Peyer's patch (tissue), 4 donors: ENCODE data around the gene CHML. TPM values are rescaled to one million over a fixed set of nuclear protein-coding genes. Genes with fewer than 3 reads are reported as not detected.

Source experiments
- DNase-seq, 3 donors: peaks; one replicate each; pipeline ENCODE4 v3.0.0-alpha.2; 2017 to 2019
- H3K27ac ChIP-seq, 4 donors: fragments of 200-600 bp; sonication (generic); one replicate each; pipeline ENCODE4 v1.5.1; 2016 to 2019
- H3K27me3 ChIP-seq, 2 donors: fragments of 200-600 bp; sonication (generic); one replicate each; pipeline ENCODE4 v1.5.1; 2019
- H3K36me3 ChIP-seq, 3 donors: fragments of 200-600 bp; sonication (generic); one replicate each; pipeline ENCODE4 v1.5.1; 2016 to 2019
- H3K4me1 ChIP-seq, 4 donors: fragments of 200-600 bp; sonication (generic); one replicate each; pipeline ENCODE4 v1.5.1; 2016 to 2019
- H3K4me3 ChIP-seq, 4 donors: fragments of 200-600 bp; sonication (generic); 1 replicate in 3 of 4; 2 replicates in 1 of 4; pipeline ENCODE4 v1.5.1; 2016 to 2019; ENCODE audit warnings: mild to moderate bottlenecking in 1 of 4
- H3K9me3 ChIP-seq, 4 donors: fragments of 200-600 bp; sonication (generic); one replicate each; pipeline ENCODE4 v1.5.1; 2016 to 2019; ENCODE audit warnings: mild to moderate bottlenecking in 1 of 4
- POLR2A ChIP-seq, 2 donors: fragments of 450-650 bp; IDR thresholded peaks; one replicate each; pipeline ENCODE4 v1.5.1; 2017; ENCODE audit warnings: antibody characterized with exemption in 2 of 2, mild to moderate bottlenecking in 2 of 2, moderate library complexity in 2 of 2
- total RNA-seq, 4 donors: library from RNA; depleted of rRNA; stranded (reverse); fragments of >200 nt; gene quantifications; one replicate each; pipeline ENCODE4 v1.1.0, GENCODE V29; 2016
- TF ChIP-seq, protein P1 (sequence below), 6 experiments: fragments of 450-650 bp in 4 of 6; fragments of 200-600 bp in 2 of 6; sonication (generic) in 1 of 6; IDR thresholded peaks; one replicate each; pipeline ENCODE4 v1.5.1; 2017 to 2019; ENCODE audit warnings: antibody characterized with exemption in 6 of 6, mild to moderate bottlenecking in 3 of 6, moderate library complexity in 1 of 6

CHML gene
- total RNA-seq, 4 donors from 2014 or later = 6.6 to 11.0 (median 9.1) TPM

DNA sequence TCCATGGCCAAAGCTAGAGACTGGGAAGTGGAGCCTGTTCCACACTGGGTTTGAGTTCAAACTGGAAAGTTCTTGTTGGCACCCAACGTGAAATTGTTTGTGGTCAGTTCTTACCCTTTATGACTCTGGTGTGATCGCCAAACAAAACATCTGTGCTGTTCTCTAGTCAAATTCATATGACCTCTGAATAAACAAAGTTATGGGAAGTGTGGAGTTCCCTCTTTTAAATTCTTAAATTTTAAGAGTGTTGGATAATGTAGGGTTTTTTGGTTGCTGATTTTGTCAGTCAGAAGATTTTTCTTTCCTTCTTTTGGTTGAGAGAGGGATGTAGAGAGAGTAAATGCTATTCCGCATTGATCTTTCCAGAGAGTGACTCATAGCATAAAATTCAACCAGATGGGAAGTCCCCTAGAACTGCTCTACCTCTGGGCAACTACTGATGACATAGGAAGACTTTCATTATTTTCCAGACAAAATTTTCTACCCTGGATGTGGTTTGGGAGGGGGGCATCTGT, 36.4 kb downstream of the CHML start:
- Histone ChIP-seq H3K36me3 (no peaks in the 10 kb centered on the region), H3K4me1 (no peaks in the 10 kb centered on the region), H3K4me3 (no peak overlapping the region), H3K27me3 (no peaks in the 10 kb centered on the region), H3K27ac (no peak overlapping the region), H3K9me3 (no peaks in the 10 kb centered on the region)
- no peak for DNase-seq
- TF ChIP-seq, protein P1, sequence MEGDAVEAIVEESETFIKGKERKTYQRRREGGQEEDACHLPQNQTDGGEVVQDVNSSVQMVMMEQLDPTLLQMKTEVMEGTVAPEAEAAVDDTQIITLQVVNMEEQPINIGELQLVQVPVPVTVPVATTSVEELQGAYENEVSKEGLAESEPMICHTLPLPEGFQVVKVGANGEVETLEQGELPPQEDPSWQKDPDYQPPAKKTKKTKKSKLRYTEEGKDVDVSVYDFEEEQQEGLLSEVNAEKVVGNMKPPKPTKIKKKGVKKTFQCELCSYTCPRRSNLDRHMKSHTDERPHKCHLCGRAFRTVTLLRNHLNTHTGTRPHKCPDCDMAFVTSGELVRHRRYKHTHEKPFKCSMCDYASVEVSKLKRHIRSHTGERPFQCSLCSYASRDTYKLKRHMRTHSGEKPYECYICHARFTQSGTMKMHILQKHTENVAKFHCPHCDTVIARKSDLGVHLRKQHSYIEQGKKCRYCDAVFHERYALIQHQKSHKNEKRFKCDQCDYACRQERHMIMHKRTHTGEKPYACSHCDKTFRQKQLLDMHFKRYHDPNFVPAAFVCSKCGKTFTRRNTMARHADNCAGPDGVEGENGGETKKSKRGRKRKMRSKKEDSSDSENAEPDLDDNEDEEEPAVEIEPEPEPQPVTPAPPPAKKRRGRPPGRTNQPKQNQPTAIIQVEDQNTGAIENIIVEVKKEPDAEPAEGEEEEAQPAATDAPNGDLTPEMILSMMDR (IDR thresholded peaks at IDR 0.05) = no peak
- TF ChIP-seq POLR2A (IDR thresholded peaks at IDR 0.05) = no peak

DNA sequence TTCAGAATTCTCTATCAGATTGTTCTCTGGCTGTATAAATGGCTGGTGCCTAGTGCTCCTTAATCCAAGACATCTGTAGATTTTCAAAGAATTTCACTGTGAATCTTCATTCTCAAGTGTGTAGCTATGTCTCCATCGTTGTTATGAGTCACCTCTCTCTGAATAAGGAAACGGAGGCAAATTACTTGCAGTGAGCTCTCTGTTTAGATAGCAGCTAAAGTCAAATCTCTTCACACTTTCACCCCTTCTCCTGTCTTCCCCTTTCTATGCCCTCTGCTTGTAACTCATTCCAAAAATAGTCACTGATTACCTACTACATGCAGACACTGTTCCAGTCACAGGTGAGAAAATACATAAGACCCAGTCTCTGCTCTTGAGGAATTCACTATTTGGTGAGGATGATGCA, 39.7 kb downstream of the CHML start:
- no peak overlapping the region for H3K4me3 ChIP-seq

DNA sequence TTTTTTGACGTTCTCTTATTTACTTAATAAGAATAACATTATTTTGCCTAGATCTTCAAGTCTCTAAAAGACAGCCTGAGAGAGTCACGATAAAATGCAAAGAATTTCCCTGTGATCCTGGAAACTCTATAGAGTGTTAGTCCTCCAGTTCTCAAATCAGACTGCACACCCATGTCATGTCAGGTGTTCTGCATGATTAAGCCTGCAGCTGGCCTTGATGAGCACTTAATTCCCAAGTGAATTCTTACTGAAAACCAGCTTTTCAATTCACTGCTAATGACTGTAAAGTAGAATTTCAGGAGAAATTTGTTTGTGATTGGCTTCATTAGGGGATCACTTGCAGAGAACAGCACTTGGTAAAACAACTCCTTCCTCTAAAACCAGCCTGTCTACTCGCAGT, 41.9 kb downstream of the CHML start:
- Histone ChIP-seq H3K36me3 (no peaks in the 10 kb centered on the region), H3K9me3 (no peaks in the 10 kb centered on the region), H3K27ac (no peak overlapping the region), H3K4me1 (no peaks in the 10 kb centered on the region), H3K27me3 (no peaks in the 10 kb centered on the region), H3K4me3 (no peak overlapping the region)
- no peak for TF ChIP-seq POLR2A (IDR thresholded peaks at IDR 0.05)
- TF ChIP-seq, protein P1 (IDR thresholded peaks at IDR 0.05) = no peak
- no peak for DNase-seq

More for the DNA sequence above, 39.7 kb downstream of the CHML start:
- Histone ChIP-seq H3K9me3 (no peaks in the 10 kb centered on the region), H3K36me3 (no peaks in the 10 kb centered on the region), H3K4me1 (no peaks in the 10 kb centered on the region), H3K27ac (no peak overlapping the region), H3K27me3 (no peaks in the 10 kb centered on the region)
- TF ChIP-seq POLR2A (IDR thresholded peaks at IDR 0.05) = no peak
- TF ChIP-seq, protein P1 (IDR thresholded peaks at IDR 0.05) = no peak
- DNase-seq = no peak

DNA sequence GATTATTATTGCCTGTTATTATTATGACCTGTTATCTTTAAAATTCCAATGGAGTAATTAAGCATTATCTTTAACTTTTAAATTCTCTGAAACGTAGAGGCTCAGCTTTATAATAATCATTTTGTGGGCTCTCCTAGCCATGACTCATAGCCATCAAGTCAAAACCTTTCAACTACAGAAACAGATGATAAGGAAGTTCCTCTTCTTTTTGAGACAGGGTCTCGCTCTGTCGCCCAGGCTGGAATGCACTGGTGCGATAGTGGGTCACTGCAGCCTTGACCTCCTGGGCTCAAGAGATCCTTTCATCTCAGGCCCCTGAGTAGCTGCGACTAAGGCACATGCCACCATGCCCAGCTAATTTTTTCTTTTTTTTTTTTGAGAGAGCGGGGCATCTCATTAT, 43.5 kb downstream of the CHML start:
- H3K27ac ChIP-seq = no peak overlapping the region
- TF ChIP-seq, protein P1 (IDR thresholded peaks at IDR 0.05) = no peak
- no peak for TF ChIP-seq POLR2A (IDR thresholded peaks at IDR 0.05)
- H3K4me1 ChIP-seq = no peaks in the 10 kb centered on the region
- no peaks in the 10 kb centered on the region for H3K9me3 ChIP-seq
- H3K36me3 ChIP-seq = no peaks in the 10 kb centered on the region
- no peak overlapping the region for H3K4me3 ChIP-seq
- no peaks in the 10 kb centered on the region for H3K27me3 ChIP-seq
- no peak for DNase-seq

DNA sequence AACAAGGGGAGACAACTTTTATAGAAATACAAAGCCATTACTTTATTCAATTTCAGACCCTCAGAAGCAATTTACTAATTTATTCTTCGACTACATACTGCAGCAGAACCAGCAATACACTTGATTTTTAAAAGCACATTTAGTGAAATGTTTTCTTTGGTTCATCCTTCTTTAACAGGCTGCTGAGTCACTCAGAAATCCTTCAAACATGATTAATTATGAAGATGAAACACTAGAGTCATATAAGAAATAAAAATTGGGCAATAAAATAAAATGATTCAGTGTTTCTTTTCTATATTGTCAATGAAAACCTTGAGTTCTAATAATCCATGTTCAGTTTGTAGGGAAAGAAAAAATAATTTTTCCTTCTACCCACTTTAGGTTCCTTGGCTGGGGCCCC, 47.0 kb downstream of the CHML start:
- no peak for TF ChIP-seq POLR2A (IDR thresholded peaks at IDR 0.05)
- TF ChIP-seq, protein P1 (IDR thresholded peaks at IDR 0.05) = no peak

More for the DNA sequence above, 47.0 kb downstream of the CHML start:
- H3K36me3 ChIP-seq = no peaks in the 10 kb centered on the region
- H3K4me1 ChIP-seq = no peaks in the 10 kb centered on the region
- no peak overlapping the region for H3K27ac ChIP-seq
- no peaks in the 10 kb centered on the region for H3K9me3 ChIP-seq
- DNase-seq = no peak
- no peaks in the 10 kb centered on the region for H3K27me3 ChIP-seq
- no peak overlapping the region for H3K4me3 ChIP-seq
